GM21786 (cell line): ENCODE data around the gene PTCH2.
A peak's percentile ranks its signal among the peaks of the same experiment; 100 is the strongest.
"Not testable (repeated sequence)": the region's sequence is repeated elsewhere in the genome, so short reads cannot be mapped to it uniquely, and the experiment has no call there.

Experiments used
- ATAC-seq: cut with Tn5 transposase; IDR thresholded peaks from one replicate; pipeline ENCODE4 v1.9.1; 2021; ENCODE audit not compliant: unreplicated experiment

PTCH2 gene

GRCh38 chr1:44839576-44839975, 3.5 kb downstream of the PTCH2 start:
- ATAC-seq: no peak

- ATAC-seq: not testable (repeated sequence)
Observed at GRCh38 chr1:44838294-44838693, 4.8 kb downstream of the PTCH2 start.

GRCh38 chr1:44835738-44836675, 7.0 kb downstream of the PTCH2 start:
- ATAC-seq: peak; percentile 80

DNA sequence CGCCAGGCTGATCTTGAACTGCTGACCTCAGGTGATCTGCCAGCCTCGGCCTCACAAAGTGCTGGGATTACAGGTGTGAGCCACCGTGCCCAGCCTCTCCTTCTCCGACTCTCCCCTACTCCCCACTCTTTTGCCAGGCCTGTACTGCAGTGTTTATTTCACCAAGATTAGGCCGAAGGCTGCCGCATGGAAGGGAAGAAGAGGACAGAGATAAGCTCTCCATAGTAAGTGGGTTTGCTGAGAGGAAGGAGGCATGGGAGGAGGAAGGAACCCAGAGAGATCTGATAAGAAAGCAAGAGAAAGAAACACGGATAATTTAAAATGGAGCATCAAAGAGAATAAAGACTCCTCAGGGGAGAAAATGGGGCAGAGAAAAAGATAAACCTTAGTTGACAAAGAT, 8.7 kb downstream of the PTCH2 start:
- ATAC-seq: no peak

DNA sequence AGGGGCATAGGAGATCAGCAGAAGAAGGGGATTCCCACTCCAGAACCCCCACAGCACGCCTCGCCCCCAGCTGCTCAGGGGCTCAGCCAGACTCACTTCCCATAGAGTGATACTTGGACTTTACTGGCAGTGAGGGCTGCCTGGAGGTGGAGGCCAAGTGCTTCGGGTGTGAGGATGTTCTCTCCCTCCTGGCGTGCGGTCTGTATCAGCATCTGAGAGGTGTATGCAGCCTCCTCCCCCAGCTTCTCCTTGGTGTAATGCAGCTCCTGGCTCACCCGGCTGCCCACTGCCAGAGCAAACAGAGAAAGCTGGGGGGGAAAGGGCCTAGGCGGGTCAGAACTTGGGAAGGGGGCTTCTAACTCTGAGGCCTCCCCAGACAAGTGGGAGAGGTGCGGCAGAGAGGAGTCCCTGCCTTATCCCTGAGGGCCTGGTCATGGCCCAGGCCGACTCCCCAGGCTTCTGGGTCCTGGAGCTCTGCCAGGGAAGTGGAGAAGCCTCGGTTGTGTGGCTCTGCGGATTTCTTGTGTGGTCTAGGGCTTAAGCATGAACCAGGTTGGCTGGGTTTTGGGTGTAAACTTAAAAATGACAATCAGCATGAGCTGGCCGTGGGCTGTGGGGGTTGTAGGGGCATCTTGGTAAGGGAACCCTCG, 10.9 kb downstream of the PTCH2 start:
- no peak for ATAC-seq

DNA sequence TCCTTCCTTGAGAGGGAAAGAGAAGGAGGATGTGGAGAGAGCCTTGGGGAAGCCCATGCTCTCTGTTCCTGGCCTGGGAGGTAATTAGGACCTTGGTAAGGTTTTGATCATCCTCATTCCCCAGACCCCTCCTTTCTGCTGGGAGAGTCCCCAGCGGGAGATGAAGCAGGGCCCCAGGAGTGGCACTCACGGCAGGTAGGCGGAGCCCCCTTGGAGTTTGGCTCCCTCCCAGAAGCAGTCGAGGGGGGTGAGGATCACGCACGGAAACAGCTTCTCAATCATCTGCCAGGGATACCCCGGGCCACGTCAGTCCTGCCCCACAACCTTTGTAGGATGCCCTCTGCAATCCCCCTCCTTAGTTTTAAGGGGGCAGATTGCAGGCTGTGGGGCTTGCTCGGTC, 11.5 kb downstream of the PTCH2 start:
- no peak for ATAC-seq

DNA sequence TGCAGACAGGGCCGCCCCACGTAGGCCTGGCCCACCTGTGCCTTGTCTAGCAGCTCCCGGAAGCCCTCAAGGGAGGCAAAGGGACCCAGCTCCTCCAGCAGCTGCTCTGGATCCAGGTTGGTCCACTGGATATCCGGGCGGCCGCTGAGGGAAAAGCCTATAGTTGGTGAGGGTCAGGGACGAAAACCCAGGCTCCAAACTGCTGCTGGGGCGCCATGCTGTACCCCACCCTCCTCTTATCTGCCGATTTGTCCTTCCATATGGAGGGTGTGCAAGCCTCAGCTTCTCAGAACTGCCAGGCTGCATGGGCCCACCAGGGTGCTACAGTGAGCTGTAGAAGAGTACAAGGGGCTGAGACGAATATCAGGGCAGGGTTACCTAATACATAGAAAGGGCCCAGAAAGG, 12.2 kb downstream of the PTCH2 start:
- no peak for ATAC-seq

DNA sequence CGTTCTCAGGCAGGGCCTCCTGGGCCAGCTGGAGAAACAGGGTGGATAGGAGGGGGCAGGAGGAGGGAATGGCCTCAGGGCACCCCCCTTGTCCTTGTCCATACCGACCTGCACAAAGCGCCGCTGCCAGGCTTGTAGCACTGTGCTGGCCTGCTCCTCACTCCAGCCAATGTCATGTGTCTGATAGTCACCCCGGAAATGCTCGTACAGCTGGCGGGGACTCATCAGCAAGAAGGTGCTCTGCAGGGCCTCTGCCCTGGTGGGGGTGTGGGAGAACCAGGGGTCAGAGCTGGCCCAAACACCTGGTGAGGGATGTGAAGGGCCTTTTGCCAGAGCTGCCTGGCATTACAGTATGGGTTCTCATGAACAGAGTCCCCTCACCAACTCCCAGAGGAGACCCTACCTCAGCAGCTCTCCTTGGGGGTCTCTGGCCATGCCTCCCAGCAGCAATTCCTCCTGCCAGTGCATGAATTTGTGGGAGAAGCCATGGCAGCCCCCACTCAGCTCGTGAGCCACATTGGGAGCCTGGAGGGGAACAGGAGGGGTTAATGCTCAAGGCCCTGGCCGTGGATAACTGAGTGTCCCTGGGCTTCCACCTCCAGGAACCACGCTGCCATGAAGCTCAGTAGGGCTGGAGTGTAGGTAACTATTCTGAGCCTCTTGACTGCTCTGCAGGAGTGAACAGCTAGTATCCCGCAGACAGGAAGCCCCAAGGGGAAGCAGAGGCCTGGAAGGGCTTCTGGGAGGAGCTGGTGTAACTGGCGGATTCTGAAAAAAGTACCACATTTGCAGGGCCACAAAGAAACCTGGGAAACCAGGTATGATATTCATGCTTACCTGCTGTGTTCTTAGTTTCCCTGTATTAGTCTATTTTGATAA, 13.3 kb downstream of the PTCH2 start:
- no peak for ATAC-seq

DNA sequence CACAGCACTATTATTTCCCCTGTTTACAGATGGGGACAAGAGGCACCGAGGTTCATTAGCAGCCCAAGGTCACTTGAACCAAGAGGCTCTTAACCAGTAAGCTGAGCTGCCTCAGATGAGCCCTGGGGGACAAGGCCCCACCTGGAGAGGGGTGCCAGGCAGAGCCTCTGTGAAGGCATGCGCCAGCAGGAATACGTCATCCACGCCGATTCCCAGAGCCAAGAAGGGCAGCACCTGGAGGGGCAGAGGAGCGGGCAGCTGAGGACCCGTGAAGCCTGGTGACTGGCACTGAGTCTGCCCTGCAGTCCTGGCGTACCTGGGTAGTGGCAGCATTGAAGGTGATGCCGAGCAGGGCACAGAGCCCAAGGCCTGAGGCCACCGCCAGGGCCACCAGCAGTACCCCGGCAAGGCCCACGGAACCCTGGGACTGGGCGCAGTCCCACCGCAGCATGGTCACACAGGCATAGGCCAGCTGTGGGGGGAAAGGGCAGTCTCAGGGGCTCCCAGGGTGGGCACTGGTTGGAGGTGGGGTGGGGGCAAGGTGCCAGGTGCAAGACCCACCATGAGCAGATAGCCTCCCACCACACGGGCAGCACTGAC, 14.1 kb downstream of the PTCH2 start:
- ATAC-seq: no peak

- ATAC-seq: no peak
Observed at GRCh38 chr1:44828003-44828651, 14.9 kb downstream of the PTCH2 start.

GRCh38 chr1:44827197-44828002, 15.7 kb downstream of the PTCH2 start:
- ATAC-seq: no peak

DNA sequence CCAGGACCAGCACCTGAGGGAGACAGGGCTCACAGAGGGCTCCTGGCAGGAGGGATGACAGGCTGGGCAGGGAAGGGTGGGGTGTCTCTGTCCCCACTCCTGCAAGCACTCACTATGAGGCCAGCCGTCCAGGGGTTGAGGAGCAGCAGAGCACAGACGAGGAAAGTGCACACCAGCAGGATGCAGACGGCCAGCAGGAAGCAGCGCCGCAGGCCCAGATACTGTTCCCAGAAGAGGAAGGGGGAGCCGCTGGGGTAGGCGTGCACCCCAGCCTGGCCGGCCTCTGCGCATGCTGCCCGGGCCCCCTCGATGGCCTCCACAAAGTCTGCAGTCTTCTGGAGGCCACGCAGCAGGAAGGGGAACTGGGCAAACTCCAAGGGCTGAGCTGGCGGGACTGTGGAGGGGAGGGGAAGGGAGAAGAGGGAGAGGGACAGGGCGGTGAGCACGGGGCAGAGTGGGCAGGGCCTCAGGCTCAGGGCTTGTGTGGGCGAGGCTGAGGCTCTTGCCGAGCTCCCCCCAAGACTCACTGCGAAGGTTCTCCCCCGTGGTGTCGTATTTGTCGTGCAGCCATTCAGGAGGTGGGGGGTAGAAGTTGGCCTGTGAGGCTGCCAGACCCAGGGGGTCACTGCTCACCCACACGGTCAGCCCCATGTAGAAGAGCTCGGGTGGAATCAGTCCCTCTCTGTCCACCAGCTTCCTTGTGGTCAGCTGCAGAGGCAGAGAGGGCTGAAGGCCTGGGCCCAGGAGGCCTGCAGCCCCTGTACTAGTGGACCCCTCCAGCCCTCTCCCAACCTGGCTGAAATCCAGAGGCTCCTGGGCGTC, 16.5 kb downstream of the PTCH2 start:
- no peak for ATAC-seq

GRCh38 chr1:44824392-44824791, 18.7 kb downstream of the PTCH2 start:
- not testable (repeated sequence) for ATAC-seq

DNA sequence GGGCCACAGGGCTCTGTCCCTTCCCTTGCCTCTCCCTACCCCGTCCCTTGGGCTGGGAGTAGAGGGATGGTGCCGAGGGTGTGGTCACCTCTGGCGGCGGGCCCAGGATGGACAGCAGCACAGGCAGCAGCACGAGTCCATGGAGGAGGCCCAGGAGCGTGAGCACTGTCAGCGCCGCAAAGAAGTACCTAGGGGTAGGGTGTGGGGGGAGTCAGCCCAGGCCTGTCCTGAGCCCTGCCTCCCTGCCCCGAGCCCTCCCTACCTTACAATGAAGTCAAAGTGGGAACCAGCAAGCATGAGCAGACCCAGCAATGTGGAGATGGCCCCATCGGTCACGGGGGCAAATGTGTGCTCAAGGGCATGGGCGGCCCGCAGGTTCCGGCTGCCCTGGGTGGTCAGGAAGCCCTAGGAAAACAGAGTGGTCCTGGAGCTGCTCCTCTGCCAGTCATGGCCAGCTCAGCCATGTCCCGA, 20.0 kb downstream of the PTCH2 start:
- ATAC-seq: no peak

DNA sequence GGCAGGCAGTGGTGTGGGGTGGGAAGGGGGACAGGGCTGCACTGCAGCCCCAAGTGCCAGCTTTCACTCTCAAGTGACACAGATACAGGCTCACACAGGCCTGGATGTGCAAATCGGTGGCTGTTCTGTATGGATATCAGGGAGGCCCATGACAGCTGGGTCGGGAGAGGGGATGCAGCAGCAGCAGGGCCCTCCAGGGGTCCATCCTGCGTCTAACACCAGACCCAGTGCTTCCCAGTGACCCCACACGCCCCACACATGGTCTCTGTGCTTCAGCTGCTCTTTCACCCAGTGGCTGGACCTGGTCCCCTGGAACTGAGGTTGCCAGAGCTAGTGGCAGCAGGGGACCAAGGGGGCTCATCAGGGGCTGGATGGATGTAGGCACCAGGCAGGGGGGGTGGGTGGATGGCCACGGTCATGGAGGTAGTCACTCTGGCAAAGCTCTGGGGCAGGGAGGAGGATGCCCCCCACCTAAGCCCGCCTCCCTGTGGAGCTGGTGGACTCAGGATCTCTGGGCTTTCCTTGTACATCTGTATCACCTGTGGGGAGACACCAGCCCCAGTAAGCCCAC, 20.8 kb downstream of the PTCH2 start:
- no peak for ATAC-seq

- ATAC-seq: no peak
Observed at GRCh38 chr1:44821240-44821715, 21.8 kb downstream of the PTCH2 start.

GRCh38 chr1:44820328-44821239, 22.5 kb downstream of the PTCH2 start:
- ATAC-seq: no peak
